Motor neuron (in vitro differentiated cells): ENCODE measurements around the gene ZNF341. TPM values are rescaled to one million over a fixed set of nuclear protein-coding genes. Genes with fewer than 3 reads are reported as not detected.

Experiments used
- ATAC-seq, 8 experiments: fragments of 200-7000 bp; cut with Tn5 transposase; replicated peaks in 6 of 8; 2 replicates each; pipeline ENCODE4 v1.8.0; 2021; ENCODE audit warnings: mild to moderate bottlenecking in 8 of 8, moderate library complexity in 8 of 8
- H3K27ac ChIP-seq, 2 donors: fragments of 250-450 bp; sonication (Bioruptor Pico); 2 replicates each; pipeline ENCODE4 v1.9.0; 2021; ENCODE audit warnings: antibody characterized with exemption in 2 of 2, mild to moderate bottlenecking in 2 of 2, moderate library complexity in 1 of 2
- H3K4me1 ChIP-seq, 2 donors: fragments of 250-450 bp; sonication (Bioruptor Pico); replicated peaks in 1 of 2; 2 replicates each; pipeline ENCODE4 v1.6.1; 2021; ENCODE audit warnings: antibody characterized with exemption in 2 of 2, mild to moderate bottlenecking in 2 of 2, moderate library complexity in 1 of 2
- H3K4me3 ChIP-seq, 5 donors: fragments of 250-450 bp; sonication (Bioruptor Pico); 2 replicates each; pipeline ENCODE4 v1.9.0; 2021; ENCODE audit warnings: antibody characterized with exemption in 5 of 5, mild to moderate bottlenecking in 5 of 5, moderate library complexity in 4 of 5
- WGBS, 10 experiments: fragments of 450-650 bp; shearing (Covaris generic); methylation state at CpG; one replicate each; pipeline ENCODE4 v1.0.0; 2022; 5-methylcytosine and 5-hydroxymethylcytosine counted together
- in situ Hi-C, 9 experiments: fragments of 400-800 bp; cut with MboI; loops; one replicate each; pipeline ENCODE4 v1.15.0; 2021; ENCODE audit warnings: low sequenced_read_pairs in 9 of 9, low pct_unique_long_range_greater_than_20kb in 2 of 9; ENCODE audit not compliant: unreplicated experiment in 9 of 9
- total RNA-seq, 8 experiments: library from RNA; unstranded; fragments of 300-600 nt; gene quantifications; 2 replicates each; pipeline versions ENCODE4 v1.2.3 to v1.2.4, GENCODE V29; 2022

ZNF341 gene
- total RNA-seq, 8 experiments from 2014 or later: 0.87 to 3.3 (median 1.2) TPM

GRCh38 chr20:33709905-33710541 is 21.8 kb upstream of the ZNF341 start:
- in situ Hi-C loops: no loop called here
- no peak overlapping the region for H3K27ac ChIP-seq
- H3K4me1 ChIP-seq: no peaks in the 10 kb centered on the region
- peak in 1 of 8 experiments; percentile 20 for ATAC-seq
- no peak overlapping the region for H3K4me3 ChIP-seq
- WGBS, 10 experiments: no CpG with 5 or more reads among the region's 16 CpGs

- no peaks in the 10 kb centered on the region for H3K4me1 ChIP-seq
- no peak overlapping the region for H3K27ac ChIP-seq
- in situ Hi-C loops: no loop called here
- no peak overlapping the region for H3K4me3 ChIP-seq
- no peak for ATAC-seq
- 60 to 95% (median 84%) methylated on average over 1 to 10 of the region's 14 CpGs; no CpG with 5 or more reads in 2 of the 10 experiments for WGBS, 10 experiments
Observed at GRCh38 chr20:33710681-33711445, 20.9 kb upstream of the ZNF341 start.

- Histone ChIP-seq H3K4me3 (no peak overlapping the region), H3K4me1 (no peaks in the 10 kb centered on the region), H3K27ac (no peak overlapping the region)
- in situ Hi-C loops: no loop called here
- WGBS, 10 experiments: 43 to 75% methylated on average over 1 of the region's 1 CpG; no CpG with 5 or more reads in 8 of the 10 experiments
- no peak for ATAC-seq
Observed at GRCh38 chr20:33711446-33711738, 20.4 kb upstream of the ZNF341 start.

DNA sequence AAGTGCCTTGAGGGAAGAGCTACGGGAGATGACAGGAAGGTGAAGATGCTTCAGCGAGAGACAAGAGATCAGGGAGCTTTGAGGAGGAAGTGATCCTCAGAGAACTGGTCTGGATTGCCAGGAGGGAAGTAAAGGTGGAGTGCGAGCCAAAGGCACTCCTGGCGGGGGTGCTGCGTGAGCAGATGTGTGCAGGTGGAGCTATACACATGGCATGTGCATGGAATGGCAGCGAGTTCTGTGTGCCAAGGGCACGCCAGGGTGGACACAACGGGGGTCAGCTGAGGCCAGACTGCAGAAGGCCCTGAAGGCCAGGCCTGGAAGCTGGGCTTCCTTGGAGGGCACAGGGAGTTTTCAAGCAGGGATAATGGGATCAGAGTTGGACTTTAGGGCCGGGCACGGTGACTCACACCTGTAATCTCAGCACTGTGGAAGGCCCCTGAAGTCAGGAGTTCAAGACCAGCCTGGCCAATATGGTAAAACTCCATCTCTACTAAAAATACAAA is 17.9 kb upstream of the ZNF341 start:
- in situ Hi-C loops: no loop called here
- H3K27ac ChIP-seq: no peak overlapping the region
- ATAC-seq: no peak
- WGBS, 10 experiments: 0 to 100% (median 88%) methylated on average over 1 to 5 of the region's 10 CpGs; no CpG with 5 or more reads in 2 of the 10 experiments
- no peak overlapping the region for H3K4me3 ChIP-seq
- H3K4me1 ChIP-seq: no peaks in the 10 kb centered on the region

GRCh38 chr20:33716498-33716897 is 15.3 kb upstream of the ZNF341 start:
- Histone ChIP-seq H3K4me3 (no peak overlapping the region), H3K4me1 (peaks cover 0 to 3% of the 10 kb centered on the region in 2 donors), H3K27ac (no peak overlapping the region)
- WGBS, 10 experiments: 50 to 100% (median 94%) methylated on average over 1 to 2 of the region's 2 CpGs; no CpG with 5 or more reads in 3 of the 10 experiments
- ATAC-seq: no peak
- in situ Hi-C loops: no loop called here

- Histone ChIP-seq H3K4me1 (peaks cover 0 to 3% of the 10 kb centered on the region in 2 donors), H3K27ac (peak overlapping the region in 1 of 2 donors; percentile 22), H3K4me3 (peak overlapping the region; percentile 32 to 47 (median 37))
- no peak for ATAC-seq
- 40 to 82% (median 80%) methylated on average over 1 to 10 of the region's 13 CpGs; no CpG with 5 or more reads in 4 of the 10 experiments for WGBS, 10 experiments
- in situ Hi-C loops: no loop called here
Observed at GRCh38 chr20:33719277-33719988, 12.4 kb upstream of the ZNF341 start.

GRCh38 chr20:33719989-33720709 is 11.6 kb upstream of the ZNF341 start, which contains the start of gene PXMP4:
TSS of gene PXMP4 (minus strand) at chr20:33720310. CDS start at chr20:33720207, 103 bp downstream.
- in situ Hi-C loops: no loop called here
- Histone ChIP-seq H3K27ac (peak within 1 kb of the TSS in 1 of 2 donors; percentile 22), H3K4me3 (peak within 1 kb of the TSS; percentile 32 to 47 (median 37)), H3K4me1 (peaks cover 0 to 3% of the 10 kb centered on the region in 2 donors)
- 0 to 60% (median 30%) methylated on average over 1 to 13 of the region's 46 CpGs; no CpG with 5 or more reads in 4 of the 10 experiments for WGBS, 10 experiments
- peak; percentile 95 to 99 (median 98) for ATAC-seq

DNA sequence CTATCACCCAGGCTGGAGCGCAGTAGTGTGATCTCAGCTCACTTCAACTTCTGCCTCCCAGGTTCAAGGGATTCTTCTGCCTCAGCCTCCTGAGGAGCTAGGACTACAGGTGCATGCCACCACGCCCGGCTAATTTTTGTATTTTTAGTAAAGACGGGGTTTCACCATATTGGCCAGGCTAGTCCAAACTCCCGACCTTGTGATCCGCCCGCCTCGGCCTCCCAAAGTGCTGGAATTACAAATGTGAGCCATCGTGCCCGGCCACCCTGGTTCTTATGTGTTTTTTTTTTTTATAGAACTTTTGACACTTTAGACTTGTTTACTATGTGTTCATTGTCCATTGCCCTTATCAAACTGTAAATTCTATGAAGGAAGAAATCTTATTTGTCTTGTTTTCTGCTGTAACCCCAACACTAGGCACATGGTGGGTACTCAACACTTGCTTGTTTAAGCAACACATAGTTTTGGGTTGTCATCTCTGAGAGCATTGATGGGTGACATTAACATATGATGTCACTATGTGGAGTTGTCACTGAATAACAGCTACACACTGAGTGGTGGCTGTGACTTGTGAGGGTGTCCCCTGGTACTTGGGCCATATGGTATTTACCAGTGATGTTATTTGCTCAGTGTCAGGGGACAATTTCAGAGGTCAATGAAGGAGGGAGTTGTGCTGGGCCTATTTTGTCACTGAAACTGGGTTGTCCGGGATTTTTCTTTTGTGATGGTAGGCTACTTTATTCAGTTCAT is 10.2 kb upstream of the ZNF341 start:
- 50 to 96% (median 91%) methylated on average over 1 to 10 of the region's 11 CpGs; no CpG with 5 or more reads in 1 of the 10 experiments for WGBS, 10 experiments
- in situ Hi-C loops: no loop called here
- no peak overlapping the region for H3K4me3 ChIP-seq
- peaks cover 0 to 3% of the 10 kb centered on the region in 2 donors for H3K4me1 ChIP-seq
- no peak for ATAC-seq
- no peak overlapping the region for H3K27ac ChIP-seq

DNA sequence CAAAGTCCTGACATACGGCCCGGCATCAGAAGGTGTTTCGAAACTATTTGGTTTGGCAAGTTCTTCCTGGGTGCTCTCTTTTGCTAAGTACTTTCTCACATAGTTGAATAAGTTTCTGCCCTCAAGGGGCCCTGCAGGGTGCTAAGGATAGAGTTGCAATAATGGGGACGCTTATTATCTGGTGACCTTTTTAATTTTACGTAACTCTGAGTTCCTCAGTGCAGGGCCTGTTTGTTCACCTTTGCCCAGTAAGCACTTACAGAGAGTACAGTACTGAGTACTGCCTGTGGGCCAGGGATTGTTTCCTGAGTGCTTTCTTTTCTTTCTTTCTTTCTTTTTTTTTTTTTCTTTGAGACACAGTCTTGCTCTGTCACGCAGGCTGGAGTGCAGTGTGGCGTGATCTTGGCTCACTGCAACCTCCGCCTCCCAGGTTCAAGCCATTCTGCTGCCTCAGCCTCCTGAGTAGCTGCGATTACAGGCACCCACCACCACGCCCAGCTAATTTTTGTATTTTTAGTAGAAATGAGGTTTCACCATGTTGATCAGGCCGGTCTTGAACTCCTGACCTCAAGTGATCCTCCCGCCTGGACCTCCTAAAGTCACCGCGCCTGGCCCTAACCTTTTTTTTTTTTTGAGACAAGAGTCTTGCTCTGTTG is 7.2 kb upstream of the ZNF341 start:
- in situ Hi-C loops: no loop called here
- ATAC-seq: no peak
- H3K4me3 ChIP-seq: no peak overlapping the region
- WGBS, 10 experiments: 70 to 100% (median 90%) methylated on average over 2 to 11 of the region's 14 CpGs
- peaks cover 0 to 3% of the 10 kb centered on the region in 2 donors for H3K4me1 ChIP-seq
- H3K27ac ChIP-seq: no peak overlapping the region

DNA sequence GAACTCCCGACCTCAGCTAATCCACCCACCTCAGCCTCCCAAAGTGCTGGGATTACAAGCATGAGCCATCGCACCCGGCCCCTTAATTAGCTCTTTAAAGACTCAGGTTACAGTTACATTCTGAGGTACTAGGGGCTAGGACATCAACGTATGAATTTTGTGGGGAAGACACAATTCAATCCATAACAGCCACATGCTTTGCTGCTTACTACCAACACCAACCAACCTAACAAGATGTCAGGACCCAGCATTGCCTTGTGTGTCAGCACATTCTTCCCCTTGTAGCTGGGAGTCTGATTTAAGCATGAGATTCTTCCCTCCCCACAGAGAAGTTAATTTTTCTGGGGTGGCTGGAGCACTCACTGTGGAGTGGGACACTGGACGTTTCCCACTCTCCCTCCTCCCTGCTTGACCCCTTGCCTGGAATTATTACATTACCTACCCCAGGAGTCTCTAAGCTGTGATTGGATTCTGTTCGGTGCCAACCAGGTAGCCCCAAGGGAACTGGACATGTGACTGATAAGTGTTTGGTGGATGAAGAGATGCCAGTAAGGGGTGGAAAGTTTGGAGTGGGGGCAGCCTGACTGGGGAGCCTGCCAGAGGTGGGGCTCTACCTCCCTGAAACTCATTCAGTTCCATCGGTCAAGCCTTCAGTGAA is 6.1 kb upstream of the ZNF341 start:
- H3K4me1 ChIP-seq: no peaks in the 10 kb centered on the region
- H3K4me3 ChIP-seq: no peak overlapping the region
- H3K27ac ChIP-seq: no peak overlapping the region
- 50 to 100% (median 80%) methylated on average over 1 to 3 of the region's 7 CpGs; no CpG with 5 or more reads in 4 of the 10 experiments for WGBS, 10 experiments
- no peak for ATAC-seq
- in situ Hi-C loops: no loop called here

GRCh38 chr20:33727115-33727479 is 4.7 kb upstream of the ZNF341 start:
- WGBS, 10 experiments: 60 to 100% (median 94%) methylated on average over 1 to 5 of the region's 5 CpGs; no CpG with 5 or more reads in 3 of the 10 experiments
- peaks cover 0 to 5% of the 10 kb centered on the region in 2 donors for H3K4me1 ChIP-seq
- H3K27ac ChIP-seq: no peak overlapping the region
- in situ Hi-C loops: no loop called here
- no peak for ATAC-seq
- H3K4me3 ChIP-seq: no peak overlapping the region
